ENCODE data around the gene TMEM151B.

DNA sequence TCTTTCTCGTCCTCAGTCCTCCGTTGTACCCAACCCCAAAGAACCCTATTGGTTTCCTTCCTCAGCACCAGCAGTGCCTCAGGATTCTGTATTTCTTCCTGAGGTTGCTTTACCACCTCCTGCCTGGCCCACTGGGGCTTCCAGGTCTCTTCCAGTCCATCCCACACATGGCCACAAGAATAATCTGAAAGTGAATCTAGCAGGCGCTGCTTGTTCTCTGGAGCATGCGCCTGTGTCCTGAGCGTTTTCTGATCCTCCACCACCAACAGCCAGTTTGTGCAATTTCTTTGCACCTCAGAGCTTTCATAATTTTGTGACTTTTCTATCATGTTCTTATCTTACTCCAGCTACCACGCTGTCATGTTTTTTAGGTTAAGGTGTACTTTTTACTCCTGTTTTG, 35.0 kb upstream of the TMEM151B start:
- TF ChIP-seq, protein P1, sequence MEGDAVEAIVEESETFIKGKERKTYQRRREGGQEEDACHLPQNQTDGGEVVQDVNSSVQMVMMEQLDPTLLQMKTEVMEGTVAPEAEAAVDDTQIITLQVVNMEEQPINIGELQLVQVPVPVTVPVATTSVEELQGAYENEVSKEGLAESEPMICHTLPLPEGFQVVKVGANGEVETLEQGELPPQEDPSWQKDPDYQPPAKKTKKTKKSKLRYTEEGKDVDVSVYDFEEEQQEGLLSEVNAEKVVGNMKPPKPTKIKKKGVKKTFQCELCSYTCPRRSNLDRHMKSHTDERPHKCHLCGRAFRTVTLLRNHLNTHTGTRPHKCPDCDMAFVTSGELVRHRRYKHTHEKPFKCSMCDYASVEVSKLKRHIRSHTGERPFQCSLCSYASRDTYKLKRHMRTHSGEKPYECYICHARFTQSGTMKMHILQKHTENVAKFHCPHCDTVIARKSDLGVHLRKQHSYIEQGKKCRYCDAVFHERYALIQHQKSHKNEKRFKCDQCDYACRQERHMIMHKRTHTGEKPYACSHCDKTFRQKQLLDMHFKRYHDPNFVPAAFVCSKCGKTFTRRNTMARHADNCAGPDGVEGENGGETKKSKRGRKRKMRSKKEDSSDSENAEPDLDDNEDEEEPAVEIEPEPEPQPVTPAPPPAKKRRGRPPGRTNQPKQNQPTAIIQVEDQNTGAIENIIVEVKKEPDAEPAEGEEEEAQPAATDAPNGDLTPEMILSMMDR (IDR thresholded peaks at IDR 0.05; ENCODE audit: low read length), result no peak
- no peak for TF ChIP-seq EZH2 (optimal IDR thresholded peaks at IDR 0.05; ENCODE audit: low read depth, low read length)
- no peak for TF ChIP-seq EZH2phosphoT487 (IDR thresholded peaks at IDR 0.05; ENCODE audit: low read length)

Data from MM.1S (cell line).